Effector CD8-positive, alpha-beta T cell (primary cell): ENCODE results near the gene SERAC1.
"Not testable (repeated sequence)": the region's sequence is repeated elsewhere in the genome, so short reads cannot be mapped to it uniquely, and the experiment has no call there.

Experiments
- DNase-seq: peaks from one replicate; lab custom pipeline; 2025; lab: John Stamatoyannopoulos, UW
- total RNA-seq, 4 experiments: gene quantifications; one replicate each; lab custom pipeline; 2026; lab: John Stamatoyannopoulos, UW

The SERAC1 gene
- 13.4 to 16.7 (median 14.2) reads per million in 4 experiments for total RNA-seq

GRCh38 chr6:158168040-158168289 lies at the start of gene SERAC1:
SERAC1 (minus strand) TSS chr6:158168262; CDS start chr6:158158363, 9,899 bp downstream.
- no peak for DNase-seq

DNA sequence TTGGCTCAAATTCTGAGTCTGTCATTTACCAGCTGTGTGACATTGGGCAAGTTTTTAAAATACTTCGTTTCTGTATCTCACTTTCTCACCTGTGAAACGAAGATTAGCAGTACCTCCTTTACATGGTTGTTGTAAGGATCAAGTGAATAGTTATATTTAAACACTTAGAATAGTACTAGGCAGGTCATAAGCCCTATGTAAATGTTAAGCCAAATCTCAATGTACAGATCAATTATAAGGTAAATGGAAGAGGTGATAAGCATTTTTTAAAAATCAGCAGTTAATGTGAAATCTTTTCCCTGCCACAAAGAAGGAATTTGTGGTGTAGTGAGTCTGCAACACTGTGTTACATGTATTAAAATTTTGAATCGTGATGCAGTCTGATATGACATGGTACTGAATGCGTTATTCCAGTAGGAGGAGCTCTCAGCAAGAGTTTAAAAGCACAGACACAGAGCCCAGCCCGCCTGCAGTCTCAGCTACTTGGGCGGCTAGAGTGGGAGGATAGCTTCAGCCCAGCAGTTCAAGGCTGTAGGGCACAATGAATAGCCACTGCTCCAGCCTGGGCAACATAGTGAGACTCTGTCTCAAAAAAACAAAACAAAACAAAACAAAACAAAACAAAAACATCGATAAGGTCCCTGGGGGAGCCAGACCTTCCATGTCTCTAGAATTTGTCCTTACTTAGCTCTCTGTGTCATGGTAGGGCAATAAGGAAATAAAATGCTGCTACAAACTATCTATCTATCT lies 46.0 kb upstream of the SERAC1 start:
- peak; percentile 5 for DNase-seq

- no peak for DNase-seq
Measured at GRCh38 chr6:158211273-158212055, 43.4 kb upstream of the SERAC1 start.

GRCh38 chr6:158209582-158210333 lies 41.7 kb upstream of the SERAC1 start:
- not testable (repeated sequence) for DNase-seq

GRCh38 chr6:158208226-158209030 lies 40.4 kb upstream of the SERAC1 start:
- DNase-seq: not testable (repeated sequence)

DNA sequence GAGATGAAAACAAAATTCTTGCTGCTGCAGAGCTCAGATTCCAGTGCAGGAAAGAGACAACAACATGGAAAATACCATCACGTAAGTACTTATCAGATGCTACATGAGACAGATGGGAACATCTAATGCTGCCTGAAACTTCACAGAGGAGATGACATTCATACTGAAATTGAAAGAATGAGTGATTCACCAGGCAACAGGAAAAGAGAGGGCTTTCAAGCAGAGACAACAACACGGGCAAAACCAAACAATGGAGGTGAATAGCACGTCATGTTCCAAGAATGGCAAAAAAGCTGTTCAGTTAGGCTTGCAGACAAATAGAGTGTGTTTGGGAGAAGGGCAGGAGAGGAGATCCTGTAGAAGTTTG lies 39.3 kb upstream of the SERAC1 start:
- DNase-seq: no peak

DNA sequence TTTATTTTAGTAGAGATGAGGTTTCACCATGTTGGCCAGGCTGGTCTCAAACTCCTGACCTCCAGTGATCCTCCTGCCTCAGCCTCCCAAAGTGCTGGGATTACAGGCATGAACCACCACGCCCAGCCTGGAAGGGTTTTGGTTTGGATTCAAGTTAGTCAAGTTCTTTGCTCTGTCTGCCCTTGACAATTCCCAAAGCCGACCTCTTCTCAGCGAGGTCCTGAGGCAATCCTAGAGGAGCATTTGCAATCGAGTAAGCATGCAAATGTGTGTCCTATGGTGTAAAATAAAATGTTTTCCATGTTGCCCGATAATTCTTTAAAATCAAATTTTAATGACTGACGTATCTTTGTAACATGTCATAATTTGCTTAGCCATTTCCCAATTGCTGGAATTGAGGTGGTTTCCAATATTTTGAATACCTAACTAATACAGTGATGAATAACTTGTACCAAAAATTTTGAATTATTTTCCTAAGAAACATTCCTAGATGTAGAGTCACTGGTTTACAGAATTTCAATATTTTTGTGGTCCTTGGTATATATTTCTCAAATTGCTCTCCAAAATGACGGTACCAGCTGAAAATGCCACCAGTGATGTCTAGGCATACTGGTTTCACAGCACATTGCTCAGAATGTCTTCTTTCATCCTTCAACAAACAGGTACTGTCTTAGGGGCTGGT lies 38.8 kb upstream of the SERAC1 start:
- no peak for DNase-seq

DNA sequence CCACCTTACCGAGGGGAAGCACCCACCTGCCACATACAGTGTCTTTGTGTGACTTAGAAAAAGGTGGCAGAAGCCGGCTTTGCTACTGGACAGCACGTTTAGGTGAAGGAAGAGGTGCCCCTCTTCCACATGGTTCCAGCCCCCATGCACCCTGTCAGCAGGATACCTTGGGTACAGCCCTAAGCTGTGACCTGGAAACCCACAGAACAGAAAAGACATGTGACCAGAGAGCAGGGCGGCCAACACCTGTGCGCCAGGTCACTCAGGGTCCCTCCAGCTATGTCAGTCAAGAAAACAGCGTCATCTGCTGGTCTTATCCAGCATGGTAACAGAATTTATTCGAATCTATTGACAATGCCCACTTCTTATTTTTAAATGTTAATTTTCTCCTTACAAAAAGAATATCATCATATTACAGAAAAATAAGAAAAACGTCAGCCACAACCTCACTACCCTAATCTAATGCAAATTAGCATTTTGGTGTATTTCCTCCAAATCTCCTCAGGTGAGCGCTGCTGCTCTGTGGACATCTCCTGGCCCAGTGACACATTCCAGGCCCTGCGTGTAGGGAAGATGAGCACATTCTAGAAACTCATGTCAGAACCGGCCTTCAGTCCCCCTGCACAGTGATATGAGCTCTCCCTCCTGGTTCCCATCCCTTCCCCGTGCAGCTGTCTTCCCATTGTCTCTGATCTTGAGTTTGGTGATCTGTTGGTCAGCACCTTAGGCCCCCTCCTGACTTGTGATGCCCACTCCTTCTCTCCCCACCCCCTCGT lies 37.3 kb upstream of the SERAC1 start:
- DNase-seq: no peak

- no peak for DNase-seq
Measured at GRCh38 chr6:158198461-158198860, 30.4 kb upstream of the SERAC1 start.

DNA sequence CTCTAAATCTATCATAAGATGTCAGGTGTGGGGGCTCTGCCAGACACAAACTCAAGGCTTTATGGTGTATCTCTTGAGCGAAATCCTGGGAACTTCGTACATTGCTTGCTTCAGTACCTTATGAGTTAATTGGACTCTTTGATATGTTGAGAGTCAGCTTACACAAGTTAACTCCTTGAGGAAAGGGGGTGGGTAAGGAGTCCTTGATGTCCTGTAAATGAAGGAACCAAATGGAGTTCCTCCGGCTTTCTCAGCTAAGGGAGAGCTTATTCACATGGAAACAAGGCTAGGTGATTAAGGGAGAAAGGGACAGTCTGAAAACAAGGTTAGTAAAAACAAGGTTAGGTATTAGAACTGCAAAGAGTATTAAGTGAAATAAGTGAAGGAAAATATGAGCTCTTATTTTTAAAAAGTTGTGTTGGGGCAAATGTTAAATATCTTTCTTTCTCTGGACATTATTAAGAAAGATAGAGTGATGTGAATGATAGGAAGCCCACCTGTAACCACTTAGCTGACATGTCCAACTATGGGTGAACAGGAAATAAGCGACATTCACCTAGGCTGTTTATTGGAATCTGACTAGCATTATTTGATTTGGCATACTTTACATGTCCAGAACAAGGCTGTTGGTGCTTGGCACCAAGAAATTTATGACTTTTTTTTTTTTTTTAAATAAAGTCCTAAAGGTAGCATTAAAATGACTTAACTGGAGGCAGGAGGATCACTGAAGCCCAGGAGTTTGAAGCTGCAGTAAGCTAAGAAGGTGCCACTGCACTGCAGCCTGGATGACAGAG lies 26.6 kb upstream of the SERAC1 start:
- no peak for DNase-seq

DNA sequence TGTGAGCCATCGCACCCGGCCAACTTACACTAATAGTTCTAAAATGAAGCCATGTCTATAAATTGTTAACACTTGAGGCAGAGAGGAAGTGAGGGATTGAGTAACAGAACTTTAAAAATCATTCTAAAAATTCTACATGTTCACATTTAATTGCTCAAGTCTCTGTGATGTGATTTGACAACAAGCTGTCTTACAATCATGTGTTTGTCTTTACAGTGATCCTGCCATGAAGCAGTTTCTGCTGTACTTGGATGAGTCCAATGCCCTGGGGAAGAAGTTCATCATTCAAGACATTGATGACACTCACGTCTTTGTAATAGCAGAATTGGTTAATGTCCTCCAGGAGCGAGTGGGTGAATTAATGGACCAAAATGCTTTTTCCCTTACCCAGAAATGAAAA lies 23.7 kb upstream of the SERAC1 start:
- DNase-seq: no peak

DNA sequence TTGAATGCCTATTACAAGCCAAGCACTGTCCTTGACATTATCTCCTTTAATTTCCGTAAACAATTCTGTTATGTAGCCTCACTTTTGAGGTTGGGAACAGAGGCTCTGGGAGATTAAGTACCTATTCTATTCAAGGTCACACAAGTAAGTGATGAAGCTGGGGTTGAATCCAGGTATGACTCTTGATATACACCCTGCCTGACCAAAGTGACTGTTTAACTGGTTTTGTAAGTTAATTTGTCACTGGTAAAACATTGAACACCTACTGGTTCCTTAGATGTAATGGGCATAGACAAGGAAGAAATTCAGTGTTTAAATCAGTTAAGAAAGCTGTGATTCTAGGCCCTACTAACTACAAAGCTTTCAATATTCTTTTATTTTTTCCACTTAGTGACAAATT lies 23.0 kb upstream of the SERAC1 start:
- no peak for DNase-seq

DNA sequence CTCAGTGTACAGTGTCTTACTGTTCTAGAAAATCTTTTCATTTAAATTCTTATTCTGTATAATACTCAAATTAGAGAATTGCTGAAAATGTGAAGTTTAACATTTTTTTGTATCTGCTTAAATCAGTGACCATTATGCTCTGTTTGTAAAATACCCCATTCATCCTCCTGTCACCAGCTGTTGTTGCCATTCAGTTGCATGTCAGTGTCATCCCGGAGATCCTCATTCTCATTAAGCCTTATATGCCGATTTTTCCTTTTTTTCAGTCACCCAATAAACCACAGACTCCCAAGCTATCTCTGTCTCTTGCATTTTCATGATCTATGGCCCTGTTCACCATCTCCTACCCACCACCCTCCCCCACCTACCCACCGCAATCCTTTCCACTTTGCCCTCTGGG lies 20.5 kb upstream of the SERAC1 start:
- DNase-seq: no peak

GRCh38 chr6:158185729-158186456 lies 17.8 kb upstream of the SERAC1 start:
- no peak for DNase-seq

GRCh38 chr6:158184608-158185007 lies 16.5 kb upstream of the SERAC1 start:
- no peak for DNase-seq

- DNase-seq: not testable (repeated sequence)
Measured at GRCh38 chr6:158183174-158183972, 15.3 kb upstream of the SERAC1 start.

GRCh38 chr6:158177712-158178111 lies 9.7 kb upstream of the SERAC1 start:
- DNase-seq: not testable (repeated sequence)

GRCh38 chr6:158175111-158175510 lies 7.0 kb upstream of the SERAC1 start:
- DNase-seq: no peak
